Endothelial cell of umbilical vein (primary cell): ENCODE data around the gene CCL1.

ENCODE experiments used
- EZH2 ChIP-seq: IDR thresholded peaks from 2 replicates; pipeline ENCODE4 v1.6.1; 2012; ENCODE audit warnings: borderline replicate concordance, low read depth, mild to moderate bottlenecking, moderate library complexity, low read length, inconsistent platforms; ENCODE audit not compliant: severe bottlenecking
- FOS ChIP-seq: IDR thresholded peaks from 2 replicates; pipeline ENCODE4 v1.6.1; 2011; ENCODE audit warnings: mild to moderate bottlenecking, low read length, moderate library complexity, borderline replicate concordance; ENCODE audit not compliant: insufficient read depth
- GATA2 ChIP-seq: IDR thresholded peaks from 2 replicates; pipeline ENCODE4 v1.7.0; 2011; ENCODE audit warnings: low read depth, mild to moderate bottlenecking, moderate library complexity, mixed read lengths, low read length; ENCODE audit not compliant: insufficient read length, insufficient read depth
- JUN ChIP-seq: IDR thresholded peaks from 2 replicates; pipeline ENCODE4 v1.6.1; 2011; ENCODE audit warnings: borderline replicate concordance, low read depth; ENCODE audit not compliant: insufficient read length, insufficient read depth
- MYC ChIP-seq: IDR thresholded peaks from one replicate; pipeline ENCODE4 v1.6.1; 2011; ENCODE audit warnings: mild to moderate bottlenecking, low read depth, low read length
- POLR2A ChIP-seq: IDR thresholded peaks from 2 replicates; pipeline ENCODE4 v1.6.1; 2012; ENCODE audit warnings: low read depth, mild to moderate bottlenecking, control low read depth, low read length
- POLR2AphosphoS5 ChIP-seq: IDR thresholded peaks from 2 replicates; pipeline ENCODE4 v1.6.1; 2012; ENCODE audit warnings: low read depth, mild to moderate bottlenecking, control low read depth, low read length, moderate library complexity; ENCODE audit not compliant: insufficient read depth
- TF ChIP-seq, protein P1 (sequence below), 2 donors: IDR thresholded peaks; 1 replicate in 1 of 2; 2 replicates in 1 of 2; pipeline ENCODE4 v1.5.1; 2011; ENCODE audit warnings: low read length in 2 of 2, mild to moderate bottlenecking in 2 of 2, moderate library complexity in 2 of 2, control low read depth in 1 of 2, inconsistent platforms in 1 of 2, low read depth in 1 of 2; ENCODE audit not compliant: insufficient read depth in 1 of 2; ENCODE audit errors: extremely low read depth in 1 of 2

- TF ChIP-seq EZH2 (no peak), POLR2AphosphoS5 (no peak), POLR2A (no peak), JUN (no peak), MYC (no peak), FOS (no peak), GATA2 (no peak)
- TF ChIP-seq, protein P1, sequence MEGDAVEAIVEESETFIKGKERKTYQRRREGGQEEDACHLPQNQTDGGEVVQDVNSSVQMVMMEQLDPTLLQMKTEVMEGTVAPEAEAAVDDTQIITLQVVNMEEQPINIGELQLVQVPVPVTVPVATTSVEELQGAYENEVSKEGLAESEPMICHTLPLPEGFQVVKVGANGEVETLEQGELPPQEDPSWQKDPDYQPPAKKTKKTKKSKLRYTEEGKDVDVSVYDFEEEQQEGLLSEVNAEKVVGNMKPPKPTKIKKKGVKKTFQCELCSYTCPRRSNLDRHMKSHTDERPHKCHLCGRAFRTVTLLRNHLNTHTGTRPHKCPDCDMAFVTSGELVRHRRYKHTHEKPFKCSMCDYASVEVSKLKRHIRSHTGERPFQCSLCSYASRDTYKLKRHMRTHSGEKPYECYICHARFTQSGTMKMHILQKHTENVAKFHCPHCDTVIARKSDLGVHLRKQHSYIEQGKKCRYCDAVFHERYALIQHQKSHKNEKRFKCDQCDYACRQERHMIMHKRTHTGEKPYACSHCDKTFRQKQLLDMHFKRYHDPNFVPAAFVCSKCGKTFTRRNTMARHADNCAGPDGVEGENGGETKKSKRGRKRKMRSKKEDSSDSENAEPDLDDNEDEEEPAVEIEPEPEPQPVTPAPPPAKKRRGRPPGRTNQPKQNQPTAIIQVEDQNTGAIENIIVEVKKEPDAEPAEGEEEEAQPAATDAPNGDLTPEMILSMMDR (IDR thresholded peaks at IDR 0.05; ENCODE audit: extremely low read depth in 1 of 2, insufficient read depth in 1 of 2, low read depth in 1 of 2, low read length in 2 of 2): no peak
These were observed 51.7 kb downstream of the CCL1 start for GRCh38 chr17:34311291-34311690.
